GM18520 (cell line): ENCODE measurements around the gene SOX6.
"Not testable (repeated sequence)": the region's sequence is repeated elsewhere in the genome, so short reads cannot be mapped to it uniquely, and the experiment has no call there.

Experiments used
- ATAC-seq: cut with Tn5 transposase; IDR thresholded peaks from one replicate; pipeline ENCODE4 v1.9.1; 2021; ENCODE audit not compliant: unreplicated experiment

Gene SOX6

GRCh38 chr11:15938983-15939382, 417.4 kb downstream of the SOX6 start:
- no peak for ATAC-seq

- no peak for ATAC-seq
Observed at GRCh38 chr11:15938121-15938611, 418.2 kb downstream of the SOX6 start.

- no peak for ATAC-seq
Observed at GRCh38 chr11:15937601-15938120, 418.7 kb downstream of the SOX6 start.

- no peak for ATAC-seq
Observed at GRCh38 chr11:15936011-15936410, 420.3 kb downstream of the SOX6 start.

- no peak for ATAC-seq
Observed at GRCh38 chr11:15935373-15935772, 421.0 kb downstream of the SOX6 start.

- ATAC-seq: no peak
Observed at GRCh38 chr11:15933886-15934625, 422.3 kb downstream of the SOX6 start.

GRCh38 chr11:15932417-15932816, 423.9 kb downstream of the SOX6 start:
- ATAC-seq: no peak

- no peak for ATAC-seq
Observed at GRCh38 chr11:15931497-15931896, 424.8 kb downstream of the SOX6 start.

GRCh38 chr11:15930442-15931025, 425.8 kb downstream of the SOX6 start:
- ATAC-seq: no peak

GRCh38 chr11:15929371-15929901, 426.9 kb downstream of the SOX6 start:
- no peak for ATAC-seq

GRCh38 chr11:15927864-15928217, 428.5 kb downstream of the SOX6 start:
- ATAC-seq: no peak

GRCh38 chr11:15927196-15927863, 429.0 kb downstream of the SOX6 start:
- no peak for ATAC-seq

- ATAC-seq: no peak
Observed at GRCh38 chr11:15926071-15926470, 430.3 kb downstream of the SOX6 start.

GRCh38 chr11:15923183-15923582, 433.2 kb downstream of the SOX6 start:
- no peak for ATAC-seq

GRCh38 chr11:15922745-15923144, 433.6 kb downstream of the SOX6 start:
- ATAC-seq: not testable (repeated sequence)

GRCh38 chr11:15920856-15921629, 435.3 kb downstream of the SOX6 start:
- ATAC-seq: no peak

- no peak for ATAC-seq
Observed at GRCh38 chr11:15918674-15919073, 437.7 kb downstream of the SOX6 start.

GRCh38 chr11:15918212-15918611, 438.1 kb downstream of the SOX6 start:
- no peak for ATAC-seq
